K562 (cell line): ENCODE data around the gene TMEM273. TPM values are rescaled to one million over a fixed set of nuclear protein-coding genes. Genes with fewer than 3 reads are reported as not detected.

ENCODE experiments used
- ARNT ChIP-seq, 2 experiments: fragments of 450-650 bp; IDR thresholded peaks; 2 replicates each; pipeline ENCODE4 v1.6.1; 2016; ENCODE audit warnings: mild to moderate bottlenecking in 1 of 2
- CREB3 ChIP-seq: fragments of 450-650 bp; conservative IDR thresholded peaks from 2 replicates; pipeline ENCODE4 v1.6.1; 2016; ENCODE audit warnings: missing genetic modification characterization, low read depth, mild to moderate bottlenecking, missing compliant biosample characterization, moderate library complexity
- JUNB ChIP-seq: fragments of 450-650 bp; formaldehyde crosslinking; conservative IDR thresholded peaks from 2 replicates; pipeline ENCODE4 v1.4.0; 2020; ENCODE audit warnings: mild to moderate bottlenecking
- KAT7 ChIP-seq: sonication (generic); formaldehyde crosslinking; IDR thresholded peaks from 2 replicates; pipeline ENCODE4 v1.8.0; 2022; ENCODE audit warnings: missing genetic modification reagents, mild to moderate bottlenecking, borderline replicate concordance
- MYNN ChIP-seq, 2 experiments: sonication (generic); formaldehyde crosslinking in 1 of 2; IDR thresholded peaks; 2 replicates each; pipeline versions ENCODE4 v1.5.0 to v1.6.1; 2016 to 2020; ENCODE audit warnings: antibody characterized with exemption in 1 of 2, missing genetic modification reagents in 1 of 2
- PCBP1 ChIP-seq: fragments of 200-400 bp; formaldehyde crosslinking; IDR thresholded peaks from 2 replicates; pipeline ENCODE4 v1.6.1; 2018; ENCODE audit warnings: mild to moderate bottlenecking, low read depth, low read length; ENCODE audit not compliant: poor library complexity, severe bottlenecking
- RCOR1 ChIP-seq, 2 experiments: IDR thresholded peaks; 2 replicates each; pipeline ENCODE4 v1.6.1; 2012; ENCODE audit warnings: low read depth in 2 of 2, low read length in 2 of 2, borderline replicate concordance in 1 of 2, improper control_type of control experiment in 1 of 2
- SMARCA4 ChIP-seq: fragments of 450-650 bp; IDR thresholded peaks from 2 replicates; pipeline ENCODE4 v1.6.1; 2016
- SMARCA5 ChIP-seq: fragments of 450-650 bp; IDR thresholded peaks from 2 replicates; pipeline ENCODE4 v1.6.1; 2016
- ZNF143 ChIP-seq: sonication (generic); formaldehyde crosslinking; IDR thresholded peaks from 2 replicates; pipeline ENCODE4 v1.9.0; 2022; ENCODE audit warnings: mild to moderate bottlenecking, missing genetic modification reagents
- polyA plus RNA-seq, 8 experiments: library from polyadenylated mRNA; depleted of rRNA in 4 of 8; stranded (reverse) in 5 of 8; unstranded in 3 of 8; fragments of >200 nt; fragmentation: Nextera tagmentation in 2 of 8; fragmentation: Illumina TruSeq in 1 of 8; extraction: Ambion mirVana in 2 of 8; extraction: Trizol in 1 of 8; gene quantifications; 2 replicates each; pipeline versions ENCODE4 v1.2.1 to v1.2.3, GENCODE V29; 2011 to 2014; ENCODE audit warnings: inconsistent platforms in 1 of 8, missing spikeins in 1 of 8
- total RNA-seq, 7 experiments: library from RNA; depleted of rRNA in 6 of 7; stranded (reverse); fragments of >200 nt in 6 of 7; fragmentation: Illumina TruSeq in 2 of 7; extraction: Trizol in 2 of 7; gene quantifications; 2 replicates each; pipeline versions ENCODE4 v1.2.1 to v1.2.3, GENCODE V29; 2011 to 2021; ENCODE audit warnings: low replicate concordance in 1 of 7
- TF ChIP-seq, protein P1 (sequence below): fragments of 450-650 bp; IDR thresholded peaks from 2 replicates; pipeline ENCODE4 v1.6.1; 2018; ENCODE audit not compliant: partially characterized antibody
- TF ChIP-seq, protein P2 (sequence below): IDR thresholded peaks from 2 replicates; pipeline ENCODE4 v1.6.1; 2012; ENCODE audit warnings: low read depth, low read length, improper control_type of control experiment, borderline replicate concordance

Gene TMEM273
- total and polyA plus RNA-seq, 9 of the 15 experiments (the other 6 are each of a cell fraction or from before 2014, with no cell fraction given): 39.2 to 131 (median 95.6) TPM

GRCh38 chr10:49183596-49184542, 4.3 kb downstream of the TMEM273 start (continued):
- TF ChIP-seq, protein P1, sequence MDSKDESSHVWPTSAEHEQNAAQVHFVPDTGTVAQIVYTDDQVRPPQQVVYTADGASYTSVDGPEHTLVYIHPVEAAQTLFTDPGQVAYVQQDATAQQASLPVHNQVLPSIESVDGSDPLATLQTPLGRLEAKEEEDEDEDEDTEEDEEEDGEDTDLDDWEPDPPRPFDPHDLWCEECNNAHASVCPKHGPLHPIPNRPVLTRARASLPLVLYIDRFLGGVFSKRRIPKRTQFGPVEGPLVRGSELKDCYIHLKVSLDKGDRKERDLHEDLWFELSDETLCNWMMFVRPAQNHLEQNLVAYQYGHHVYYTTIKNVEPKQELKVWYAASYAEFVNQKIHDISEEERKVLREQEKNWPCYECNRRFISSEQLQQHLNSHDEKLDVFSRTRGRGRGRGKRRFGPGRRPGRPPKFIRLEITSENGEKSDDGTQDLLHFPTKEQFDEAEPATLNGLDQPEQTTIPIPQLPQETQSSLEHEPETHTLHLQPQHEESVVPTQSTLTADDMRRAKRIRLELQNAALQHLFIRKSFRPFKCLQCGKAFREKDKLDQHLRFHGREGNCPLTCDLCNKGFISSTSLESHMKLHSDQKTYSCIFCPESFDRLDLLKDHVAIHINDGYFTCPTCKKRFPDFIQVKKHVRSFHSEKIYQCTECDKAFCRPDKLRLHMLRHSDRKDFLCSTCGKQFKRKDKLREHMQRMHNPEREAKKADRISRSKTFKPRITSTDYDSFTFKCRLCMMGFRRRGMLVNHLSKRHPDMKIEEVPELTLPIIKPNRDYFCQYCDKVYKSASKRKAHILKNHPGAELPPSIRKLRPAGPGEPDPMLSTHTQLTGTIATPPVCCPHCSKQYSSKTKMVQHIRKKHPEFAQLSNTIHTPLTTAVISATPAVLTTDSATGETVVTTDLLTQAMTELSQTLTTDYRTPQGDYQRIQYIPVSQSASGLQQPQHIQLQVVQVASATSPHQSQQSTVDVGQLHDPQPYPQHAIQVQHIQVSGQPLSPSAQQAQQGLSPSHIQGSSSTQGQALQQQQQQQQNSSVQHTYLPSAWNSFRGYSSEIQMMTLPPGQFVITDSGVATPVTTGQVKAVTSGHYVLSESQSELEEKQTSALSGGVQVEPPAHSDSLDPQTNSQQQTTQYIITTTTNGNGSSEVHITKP: peak; percentile 49
- TF ChIP-seq, protein P2, sequence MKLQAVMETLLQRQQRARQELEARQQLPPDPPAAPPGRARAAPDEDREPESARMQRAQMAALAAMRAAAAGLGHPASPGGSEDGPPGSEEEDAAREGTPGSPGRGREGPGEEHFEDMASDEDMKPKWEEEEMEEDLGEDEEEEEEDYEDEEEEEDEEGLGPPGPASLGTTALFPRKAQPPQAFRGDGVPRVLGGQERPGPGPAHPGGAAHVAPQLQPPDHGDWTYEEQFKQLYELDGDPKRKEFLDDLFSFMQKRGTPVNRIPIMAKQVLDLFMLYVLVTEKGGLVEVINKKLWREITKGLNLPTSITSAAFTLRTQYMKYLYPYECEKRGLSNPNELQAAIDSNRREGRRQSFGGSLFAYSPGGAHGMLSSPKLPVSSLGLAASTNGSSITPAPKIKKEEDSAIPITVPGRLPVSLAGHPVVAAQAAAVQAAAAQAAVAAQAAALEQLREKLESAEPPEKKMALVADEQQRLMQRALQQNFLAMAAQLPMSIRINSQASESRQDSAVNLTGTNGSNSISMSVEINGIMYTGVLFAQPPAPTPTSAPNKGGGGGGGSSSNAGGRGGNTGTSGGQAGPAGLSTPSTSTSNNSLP: peak; percentile 96
- TF ChIP-seq ARNT (IDR thresholded peaks at IDR 0.05) (peak; percentile 57 to 79; a peak in 3 of 4 replicates), JUNB (no peak), ZNF143 (CRISPR knock-in tag) (no peak), KAT7 (CRISPR knock-in tag) (no peak), SMARCA4 (peak; percentile 95), SMARCA5 (peak; percentile 4; the same call in 1 of the 2 replicates), PCBP1 (no peak), CREB3 (tag) (peak; percentile 79; the same call in 1 of the 2 replicates), RCOR1 (IDR thresholded peaks at IDR 0.05; ENCODE audit: borderline replicate concordance in 1 of 2, low read depth in 2 of 2, low read length in 2 of 2) (peak in 1 of 2 experiments; percentile 83; a peak in 2 of 4 replicates), MYNN (IDR thresholded peaks at IDR 0.05) (peak; percentile 76), MYNN (CRISPR knock-in tag; IDR thresholded peaks at IDR 0.05) (no peak)
